Tongue (tissue), 2 donors: ENCODE measurements around the gene POLG2. TPM values are rescaled to one million over a fixed set of nuclear protein-coding genes. Genes with fewer than 3 reads are reported as not detected.
"Not testable (repeated sequence)": the region's sequence is repeated elsewhere in the genome, so short reads cannot be mapped to it uniquely, and the experiment has no call there.

Experiments used
- DNase-seq: peaks from one replicate; pipeline ENCODE4 v3.0.0-alpha.2; 2015
- total RNA-seq: library from RNA; depleted of rRNA; stranded (reverse); fragments of >200 nt; gene quantifications from one replicate; pipeline ENCODE4 v1.2.3, GENCODE V29; 2014

Gene POLG2
- total RNA-seq, 1 donor from 2014 or later, result 11.9 TPM

GRCh38 chr17:64480951-64481350 lies 15.9 kb downstream of the POLG2 start:
- no peak for DNase-seq

- DNase-seq, result no peak
These were observed 19.0 kb downstream of the POLG2 start for GRCh38 chr17:64477849-64478248.

- DNase-seq, result no peak
These were observed 24.3 kb downstream of the POLG2 start for GRCh38 chr17:64472564-64472963.

- no peak for DNase-seq
These were observed 25.4 kb downstream of the POLG2 start for GRCh38 chr17:64471440-64471839.

- DNase-seq, result peak; percentile 52
These were observed 26.2 kb downstream of the POLG2 start for GRCh38 chr17:64470625-64471024.

GRCh38 chr17:64466834-64467233 lies 30.0 kb downstream of the POLG2 start:
- DNase-seq, result not testable (repeated sequence)

GRCh38 chr17:64466019-64466735 lies 30.7 kb downstream of the POLG2 start:
- DNase-seq, result no peak

GRCh38 chr17:64461788-64462187 lies 35.1 kb downstream of the POLG2 start:
- no peak for DNase-seq

- DNase-seq, result peak; percentile 78
These were observed 35.9 kb downstream of the POLG2 start for GRCh38 chr17:64460955-64461354.

- DNase-seq, result not testable (repeated sequence)
These were observed 37.0 kb downstream of the POLG2 start for GRCh38 chr17:64459818-64460217.

GRCh38 chr17:64459284-64459747 lies 37.5 kb downstream of the POLG2 start:
- DNase-seq, result no peak

- DNase-seq, result no peak
These were observed 38.1 kb downstream of the POLG2 start for GRCh38 chr17:64458756-64459155.

- no peak for DNase-seq
These were observed 39.7 kb downstream of the POLG2 start for GRCh38 chr17:64457156-64457555.

- no peak for DNase-seq
These were observed 40.6 kb downstream of the POLG2 start for GRCh38 chr17:64455993-64456885.

GRCh38 chr17:64449545-64449944 lies 47.3 kb downstream of the POLG2 start:
- DNase-seq, result no peak

GRCh38 chr17:64448665-64449512 lies 48.0 kb downstream of the POLG2 start, which contains the start of gene MILR1:
MILR1 (plus strand) TSS chr17:64449115; CDS start chr17:64449169, 54 bp downstream.
- DNase-seq, result peak; percentile 15

- no peak for DNase-seq
These were observed 49.3 kb downstream of the POLG2 start for GRCh38 chr17:64447526-64447925.

- no peak for DNase-seq
These were observed 53.6 kb downstream of the POLG2 start for GRCh38 chr17:64443086-64443760.

GRCh38 chr17:64442541-64442971 lies 54.3 kb downstream of the POLG2 start:
- no peak for DNase-seq

- peak; percentile 56 for DNase-seq
These were observed 54.9 kb downstream of the POLG2 start for GRCh38 chr17:64441772-64442540.

GRCh38 chr17:64439956-64440355 lies 56.9 kb downstream of the POLG2 start:
- DNase-seq, result no peak
